HFF-Myc (cell line): Measurements from ENCODE around the gene XAF1.
A peak's percentile ranks its signal among the peaks of the same experiment; 100 is the strongest.
"Not testable (repeated sequence)": the region's sequence is repeated elsewhere in the genome, so short reads cannot be mapped to it uniquely, and the experiment has no call there.

Experiments used
- DNase-seq: peaks from one replicate; pipeline ENCODE4 v3.0.0-alpha.2; 2011; ENCODE audit warnings: low read depth; ENCODE audit errors: extremely low read depth
- H3K4me3 ChIP-seq: replicated peaks from 2 replicates; pipeline ENCODE4 v1.5.1; 2011; ENCODE audit warnings: low read depth, mild to moderate bottlenecking, control low read depth, low read length
- CTCF ChIP-seq: IDR thresholded peaks from 2 replicates; pipeline ENCODE4 v1.5.1; 2012; ENCODE audit warnings: mild to moderate bottlenecking, low read depth, low read length, control low read depth; ENCODE audit errors: missing control alignments

Gene XAF1

GRCh38 chr17:6716736-6717135 is 39.1 kb upstream of the XAF1 start:
- H3K4me3 ChIP-seq: no peak overlapping the region
- no peak for TF ChIP-seq CTCF
- no peak for DNase-seq

GRCh38 chr17:6721744-6722143 is 34.1 kb upstream of the XAF1 start:
- no peak overlapping the region for H3K4me3 ChIP-seq
- no peak for DNase-seq
- no peak for TF ChIP-seq CTCF

GRCh38 chr17:6724009-6724408 is 31.8 kb upstream of the XAF1 start:
- no peak for DNase-seq
- TF ChIP-seq CTCF: no peak
- no peak overlapping the region for H3K4me3 ChIP-seq

- no peak for TF ChIP-seq CTCF
- no peak overlapping the region for H3K4me3 ChIP-seq
- no peak for DNase-seq
These were observed 26.3 kb upstream of the XAF1 start for GRCh38 chr17:6729531-6729930.

GRCh38 chr17:6746665-6747064 is 9.2 kb upstream of the XAF1 start:
- not testable (repeated sequence) for H3K4me3 ChIP-seq, DNase-seq

- DNase-seq: no peak
- H3K4me3 ChIP-seq: no peak overlapping the region
- TF ChIP-seq CTCF: no peak
These were observed 7.2 kb upstream of the XAF1 start for GRCh38 chr17:6748617-6749016.

- H3K4me3 ChIP-seq: no peak overlapping the region
- DNase-seq: no peak
- TF ChIP-seq CTCF: peak; percentile 3
These were observed 6.3 kb upstream of the XAF1 start for GRCh38 chr17:6749519-6749918.
